Islet precursor cell (in vitro differentiated cells): ENCODE measurements around the gene KRTAP4-16.
"Not testable (repeated sequence)": the region's sequence is repeated elsewhere in the genome, so short reads cannot be mapped to it uniquely, and the experiment has no call there.

ENCODE experiments used
- DNase-seq: peaks from one replicate; pipeline ENCODE4 v3.0.0-alpha.2; 2018

KRTAP4-16 gene

GRCh38 chr17:41069031-41069430, 33.0 kb downstream of the KRTAP4-16 start:
- DNase-seq, result no peak

DNA sequence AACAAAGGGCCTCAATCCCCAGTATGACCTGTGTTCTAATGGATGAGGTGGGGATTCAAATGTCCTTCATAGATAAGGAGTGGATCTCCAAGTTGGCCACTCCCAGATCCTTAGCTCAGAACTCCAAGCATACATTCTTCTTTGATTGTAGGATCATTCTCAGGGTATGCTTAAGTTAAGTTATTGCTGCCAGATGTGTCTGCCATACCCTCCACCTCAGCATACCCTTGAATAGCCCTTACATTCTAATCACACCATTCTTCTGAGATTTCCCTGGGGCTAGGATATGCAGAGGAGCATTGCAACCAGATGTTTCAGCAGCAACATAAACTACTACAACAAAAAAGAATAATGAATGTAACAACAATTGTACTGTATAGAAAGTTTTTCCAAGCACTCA, 34.7 kb downstream of the KRTAP4-16 start:
- DNase-seq, result no peak

DNA sequence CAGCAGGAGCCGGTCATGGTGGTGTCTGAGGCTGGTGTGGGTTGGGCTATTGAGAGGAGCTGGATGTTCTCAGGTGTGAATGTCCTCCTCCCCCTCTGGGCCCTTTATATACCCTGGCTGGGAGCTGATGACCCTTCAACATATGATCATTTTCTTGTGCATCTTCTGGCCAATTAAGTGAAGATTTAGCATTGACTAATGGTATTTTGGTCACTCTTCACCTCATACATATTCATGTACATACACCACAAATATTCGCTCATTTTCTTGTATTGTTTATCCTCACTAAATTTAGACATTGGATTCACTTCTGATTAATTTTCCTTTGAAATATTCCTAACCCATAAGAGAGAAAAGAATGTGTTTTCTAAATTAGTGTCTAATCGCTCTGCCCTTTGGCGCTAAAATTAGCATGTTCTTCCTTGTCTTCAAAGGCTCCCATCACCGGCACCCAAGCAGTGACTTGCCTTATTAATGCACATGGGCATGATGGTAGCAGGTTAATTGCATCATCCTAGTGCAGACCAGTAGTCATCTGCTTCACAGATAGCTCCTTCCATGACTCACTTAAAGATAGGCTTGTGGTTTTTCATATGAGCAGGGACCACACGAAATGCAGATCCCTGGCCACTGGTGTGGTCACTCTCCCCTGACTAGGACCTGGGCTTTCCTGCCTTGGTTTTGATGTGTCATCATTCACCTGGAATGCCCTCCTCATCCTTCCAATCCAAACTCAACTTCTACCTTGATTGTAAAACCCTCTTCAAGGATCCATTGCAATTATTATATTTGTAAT, 36.0 kb downstream of the KRTAP4-16 start, which contains the start of gene KRTAP2-4:
KRTAP2-4 (minus strand) TSS at position 51 of the 796 bp plus-strand sequence; CDS start at position 17, 34 bp downstream.
- DNase-seq, result peak; percentile 84

DNA sequence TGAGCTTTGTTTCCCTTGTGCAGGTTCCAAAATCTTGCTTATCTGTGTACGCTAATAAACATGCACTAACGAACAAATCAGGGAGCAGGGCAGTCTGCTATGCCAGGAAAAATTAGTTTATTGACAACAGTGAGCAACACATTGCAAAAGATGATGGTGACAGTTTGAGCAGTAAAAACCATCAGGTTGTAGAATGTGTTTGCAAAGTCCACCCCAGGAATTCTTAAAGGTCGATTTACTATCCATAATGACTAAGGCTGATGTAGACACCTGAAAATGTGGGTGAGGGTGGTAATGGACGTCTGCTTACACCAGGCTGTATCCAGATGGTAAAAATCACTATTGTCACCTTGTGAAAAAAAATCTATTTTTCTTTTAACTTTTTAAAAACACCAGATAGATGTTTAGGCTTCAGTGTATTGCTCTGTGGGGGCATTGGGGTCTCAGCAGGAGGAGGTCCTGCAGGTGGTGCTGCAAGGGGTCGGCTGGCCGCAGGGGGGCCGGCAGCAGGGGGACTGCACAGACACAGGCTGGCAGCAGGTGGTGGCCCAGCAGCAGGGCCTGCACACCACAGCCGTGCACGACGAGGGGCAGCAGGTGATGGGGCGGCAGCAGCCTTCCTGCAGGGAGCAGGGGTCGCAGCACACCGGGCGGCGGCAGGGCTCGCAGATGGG, 36.9 kb downstream of the KRTAP4-16 start:
- not testable (repeated sequence) for DNase-seq

DNA sequence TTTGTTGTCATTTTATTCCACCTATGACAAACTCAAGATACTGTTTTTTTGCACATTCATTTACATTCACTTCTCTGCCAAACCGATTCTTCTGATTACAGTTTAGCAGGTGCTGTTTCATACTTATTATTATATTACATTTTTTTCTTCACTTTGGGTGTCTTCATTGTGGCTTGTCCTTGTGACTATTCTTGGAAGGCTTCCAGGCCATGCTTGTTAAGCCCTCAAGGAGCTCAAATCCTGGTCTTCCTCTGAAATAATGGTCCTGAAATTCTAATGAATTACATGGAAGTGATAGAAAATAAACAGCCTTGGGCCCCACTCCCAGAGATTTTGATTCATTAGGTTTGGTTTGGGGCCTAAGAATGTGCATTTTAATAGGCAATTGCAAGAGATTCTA, 37.7 kb downstream of the KRTAP4-16 start:
- no peak for DNase-seq

DNA sequence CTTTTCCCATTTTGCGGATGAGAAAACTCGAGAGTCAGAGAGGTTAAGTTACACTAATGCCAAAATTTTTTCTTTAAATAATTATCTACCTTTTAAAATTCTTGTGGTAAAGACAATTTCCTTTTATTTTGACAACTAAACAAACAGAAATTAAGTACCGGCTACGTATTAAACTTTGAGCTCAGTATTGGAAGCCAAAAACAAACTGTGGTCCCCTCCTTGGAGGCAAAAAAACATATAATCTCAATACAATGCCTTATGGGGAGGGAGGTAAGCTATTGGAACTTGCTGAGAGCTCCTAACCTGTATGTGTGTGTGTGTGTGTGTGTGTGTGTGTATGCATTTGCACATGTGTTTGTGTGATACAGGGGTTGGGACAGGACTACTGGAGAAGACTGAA, 38.6 kb downstream of the KRTAP4-16 start:
- DNase-seq, result no peak

GRCh38 chr17:41061964-41062363, 40.0 kb downstream of the KRTAP4-16 start:
- DNase-seq, result no peak

DNA sequence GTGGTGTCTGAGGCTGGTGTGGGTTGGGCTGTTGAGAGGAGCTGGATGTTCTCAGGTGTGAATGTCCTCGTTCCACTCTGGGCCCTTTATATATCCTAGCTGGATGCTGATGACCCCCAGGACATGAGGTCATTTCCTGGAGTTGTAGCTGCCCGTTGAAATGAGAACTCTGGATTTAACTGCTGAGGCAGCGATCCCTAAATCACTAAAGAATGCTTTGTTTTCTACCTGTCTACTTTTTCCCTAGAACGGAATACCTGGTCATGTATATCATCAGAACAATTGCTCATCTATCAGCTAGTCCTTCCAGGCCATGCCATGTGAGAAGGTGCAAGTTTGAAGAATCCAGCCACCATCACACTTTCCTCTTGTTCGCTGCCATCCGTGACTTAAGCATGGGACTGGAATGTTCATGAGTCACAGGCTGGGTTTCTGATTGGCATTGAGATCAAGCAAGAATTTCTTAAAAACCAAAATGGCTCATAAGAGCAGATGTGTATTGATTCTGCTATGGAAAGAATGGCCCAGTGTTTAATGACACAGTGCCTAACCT, 41.9 kb downstream of the KRTAP4-16 start, which contains the start of gene KRTAP2-3:
KRTAP2-3 (minus strand) TSS at position 63 of the 553 bp plus-strand sequence. CDS start 64 bp downstream, outside the sequence.
- peak; percentile 93 for DNase-seq

DNA sequence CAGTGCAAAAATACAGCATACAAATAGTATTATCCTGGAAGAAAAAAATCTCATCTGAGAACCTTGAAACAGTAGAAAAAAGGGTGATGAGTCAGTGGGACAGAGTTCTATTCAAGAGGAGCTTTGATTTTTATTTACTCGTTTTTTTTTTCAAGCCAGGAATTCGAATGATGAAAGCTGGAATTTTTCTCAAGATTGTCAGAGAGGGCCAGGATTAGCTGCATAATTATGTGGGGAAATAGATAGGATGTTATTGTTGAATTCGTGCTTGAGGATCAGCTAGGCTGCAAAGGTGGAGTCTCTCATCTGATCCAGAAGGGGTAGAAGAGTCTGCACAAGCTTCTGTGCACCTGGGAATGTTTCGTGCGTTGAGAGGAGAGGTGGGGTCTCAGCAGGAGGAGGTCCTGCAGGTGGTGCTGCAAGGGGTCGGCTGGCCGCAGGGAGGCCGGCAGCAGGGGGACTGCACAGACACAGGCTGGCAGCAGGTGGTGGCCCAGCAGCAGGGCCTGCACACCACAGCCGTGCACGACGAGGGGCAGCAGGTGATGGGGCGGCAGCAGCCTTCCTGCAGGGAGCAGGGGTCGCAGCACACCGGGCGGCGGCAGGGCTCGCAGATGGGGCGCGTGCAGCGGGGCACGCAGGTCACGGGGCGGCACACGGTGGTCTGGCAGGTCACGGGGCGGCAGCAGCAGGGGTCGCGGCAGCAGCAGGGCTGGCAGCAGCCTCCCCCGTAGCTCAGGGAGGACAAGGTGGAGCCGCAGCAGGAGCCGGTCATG, 42.5 kb downstream of the KRTAP4-16 start:
- DNase-seq, result peak; percentile 63

DNA sequence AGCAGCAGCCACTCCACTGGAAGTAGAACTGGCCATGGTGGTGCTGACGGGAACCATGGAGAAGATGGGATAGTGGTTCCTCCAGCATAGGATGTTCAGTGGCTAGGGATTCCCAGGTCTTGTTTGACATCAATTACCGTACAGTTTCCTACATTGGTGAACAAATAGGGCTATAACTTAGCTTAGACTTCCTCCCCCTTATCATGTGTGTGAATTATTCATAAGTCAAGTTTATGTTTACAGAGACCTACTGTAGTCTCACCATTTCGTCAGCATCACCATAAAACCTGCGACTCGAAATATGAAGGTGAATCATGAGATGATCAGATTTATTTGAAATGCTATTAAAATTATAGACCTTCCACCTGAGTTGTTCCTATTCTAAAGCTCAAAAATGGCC, 43.3 kb downstream of the KRTAP4-16 start:
- DNase-seq, result no peak

- no peak for DNase-seq
These were observed 44.5 kb downstream of the KRTAP4-16 start for GRCh38 chr17:41057547-41057946.

- DNase-seq, result not testable (repeated sequence)
These were observed 46.9 kb downstream of the KRTAP4-16 start, which contains the start of gene KRTAP2-2 for GRCh38 chr17:41055130-41055529. Gene KRTAP2-2, minus strand, starts transcription at chr17:41055230. Its CDS starts 19 bp downstream, at chr17:41055211.

GRCh38 chr17:41054556-41054955, 47.5 kb downstream of the KRTAP4-16 start:
- DNase-seq, result not testable (repeated sequence)

DNA sequence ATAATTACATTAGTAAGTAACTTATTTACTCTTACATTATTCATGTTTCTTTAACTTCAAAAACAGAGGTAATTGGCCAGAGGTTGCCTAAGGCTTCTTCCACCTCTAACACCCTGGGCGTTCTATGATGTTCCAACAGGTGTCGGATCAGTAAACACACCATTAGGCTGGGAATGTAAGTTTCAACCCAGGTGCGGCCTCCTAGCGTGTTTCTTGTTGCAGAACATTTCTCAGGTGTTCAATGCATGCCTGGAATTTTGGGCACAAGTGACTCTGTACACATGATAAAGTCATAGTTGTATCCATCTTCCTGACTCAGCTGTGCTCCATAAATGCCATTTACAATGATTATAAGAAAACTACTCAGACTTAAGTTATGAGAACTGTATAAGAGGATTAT, 48.0 kb downstream of the KRTAP4-16 start:
- DNase-seq, result no peak

DNA sequence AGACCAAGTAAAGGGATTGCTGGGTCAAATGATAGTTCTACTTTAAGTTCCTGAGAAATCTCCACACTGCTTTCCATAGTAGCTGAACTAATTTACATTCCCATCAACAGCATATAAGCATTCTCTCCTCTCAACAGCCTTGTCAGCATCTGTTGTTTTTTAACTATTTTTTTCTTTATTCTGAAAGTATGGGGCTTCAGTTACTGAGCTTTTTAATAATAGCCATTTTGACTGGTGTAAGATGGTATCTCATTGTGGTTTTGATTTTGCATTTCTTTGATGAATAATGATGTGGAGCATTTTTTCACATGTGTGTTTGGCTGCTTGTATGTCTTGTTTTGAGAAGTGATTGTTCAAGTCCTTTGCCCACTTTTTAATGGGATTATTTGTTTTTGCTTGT, 49.4 kb downstream of the KRTAP4-16 start:
- no peak for DNase-seq
